GM19395 (cell line): Measurements from ENCODE around the gene SSNA1.

Experiments used
- ATAC-seq: cut with Tn5 transposase; IDR thresholded peaks from one replicate; pipeline ENCODE4 v1.9.1; 2021; ENCODE audit warnings: mild to moderate bottlenecking, moderate library complexity; ENCODE audit not compliant: unreplicated experiment

Gene SSNA1

GRCh38 chr9:137188490-137189296, at the start of gene SSNA1, which contains the start of gene ANAPC2:
Gene SSNA1 (plus strand): TSS chr9:137188676. CDS start chr9:137188727, 51 bp downstream.
Gene ANAPC2 (minus strand): TSS chr9:137188560. CDS start chr9:137188532, 28 bp downstream.
- peak; percentile 70 for ATAC-seq

GRCh38 chr9:137138722-137139467, 49.6 kb upstream of the SSNA1 start, which contains the start of gene GRIN1:
Gene GRIN1 (plus strand): TSS chr9:137139154. CDS start chr9:137139487, 333 bp downstream.
- ATAC-seq = no peak

- ATAC-seq = no peak
Observed at GRCh38 chr9:137139468-137140150, 48.9 kb upstream of the SSNA1 start.

- ATAC-seq = no peak
Observed at GRCh38 chr9:137140151-137141012, 48.1 kb upstream of the SSNA1 start.

GRCh38 chr9:137141050-137141810, 47.2 kb upstream of the SSNA1 start:
- no peak for ATAC-seq

GRCh38 chr9:137141976-137142936, 46.2 kb upstream of the SSNA1 start:
- ATAC-seq = no peak

GRCh38 chr9:137143459-137143858, 45.0 kb upstream of the SSNA1 start:
- no peak for ATAC-seq

GRCh38 chr9:137145731-137146526, 42.5 kb upstream of the SSNA1 start:
- no peak for ATAC-seq

GRCh38 chr9:137146527-137146918, 42.0 kb upstream of the SSNA1 start:
- ATAC-seq = no peak

- ATAC-seq = no peak
Observed at GRCh38 chr9:137147091-137147792, 41.2 kb upstream of the SSNA1 start.

- no peak for ATAC-seq
Observed at GRCh38 chr9:137147793-137148160, 40.7 kb upstream of the SSNA1 start.

- ATAC-seq = no peak
Observed at GRCh38 chr9:137148242-137148641, 40.2 kb upstream of the SSNA1 start.

- no peak for ATAC-seq
Observed at GRCh38 chr9:137148661-137149060, 39.8 kb upstream of the SSNA1 start.

GRCh38 chr9:137149363-137149762, 39.1 kb upstream of the SSNA1 start:
- ATAC-seq = no peak

GRCh38 chr9:137149942-137150616, 38.4 kb upstream of the SSNA1 start:
- peak; percentile 46 for ATAC-seq

- peak; percentile 29 for ATAC-seq
Observed at GRCh38 chr9:137150617-137151457, 37.6 kb upstream of the SSNA1 start.
